Kasumi-1 (cell line): ENCODE results near the gene SLC9A6.
"Not testable (repeated sequence)": the region's sequence is repeated elsewhere in the genome, so short reads cannot be mapped to it uniquely, and the experiment has no call there.

Experiments used
- DNase-seq, 2 experiments: peaks; one replicate each; lab custom pipeline; 2025; lab: John Stamatoyannopoulos, UW

Gene SLC9A6

GRCh38 chrX:136029766-136030165 is 44.5 kb downstream of the SLC9A6 start:
- no peak for DNase-seq

- DNase-seq: no peak
Measured at GRCh38 chrX:136030303-136031191, 45.3 kb downstream of the SLC9A6 start.

GRCh38 chrX:136031626-136032025 is 46.4 kb downstream of the SLC9A6 start:
- DNase-seq: no peak

- no peak for DNase-seq
Measured at GRCh38 chrX:136032370-136032769, 47.1 kb downstream of the SLC9A6 start.

GRCh38 chrX:136034668-136035067 is 49.4 kb downstream of the SLC9A6 start:
- no peak for DNase-seq

DNA sequence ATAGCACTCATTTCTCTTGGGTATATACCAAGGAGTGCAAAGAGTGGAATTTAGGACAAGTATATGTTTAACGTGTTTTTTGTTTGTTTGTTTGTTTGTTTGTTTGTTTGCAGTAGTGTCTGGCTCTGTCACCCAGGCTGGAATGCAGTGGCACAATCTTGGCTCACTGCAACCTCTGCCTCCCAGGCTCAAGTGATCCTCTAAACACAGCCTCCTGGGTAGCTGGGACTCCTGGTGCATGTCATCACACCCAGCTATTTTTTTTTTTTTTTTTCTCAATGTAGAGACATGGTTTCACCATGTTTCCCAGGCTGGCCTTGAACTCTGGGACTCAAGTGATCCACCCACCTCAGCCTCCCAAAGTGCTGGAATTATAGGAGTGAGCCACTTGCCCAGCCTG is 50.4 kb downstream of the SLC9A6 start:
- DNase-seq: no peak

DNA sequence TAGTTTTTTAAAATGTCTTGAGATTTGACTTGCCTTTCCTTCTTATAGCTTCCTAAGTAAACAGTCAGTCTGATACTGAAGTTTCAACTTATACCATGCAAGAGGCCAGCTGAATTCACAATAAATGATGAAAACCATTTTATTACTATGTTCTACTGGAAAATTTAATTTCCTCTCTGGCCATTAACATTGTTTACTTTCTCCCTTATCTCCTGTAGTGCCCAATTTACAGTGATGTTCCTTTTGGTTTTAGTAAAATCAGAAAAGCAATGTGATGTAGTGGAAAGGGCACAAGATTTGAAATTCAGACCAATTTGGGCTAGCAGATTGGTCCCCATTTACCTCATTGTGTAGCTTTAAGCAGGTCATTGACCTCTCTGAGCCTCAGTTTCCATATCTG is 54.2 kb downstream of the SLC9A6 start:
- DNase-seq: no peak

- no peak for DNase-seq
Measured at GRCh38 chrX:136039968-136040367, 54.7 kb downstream of the SLC9A6 start.

DNA sequence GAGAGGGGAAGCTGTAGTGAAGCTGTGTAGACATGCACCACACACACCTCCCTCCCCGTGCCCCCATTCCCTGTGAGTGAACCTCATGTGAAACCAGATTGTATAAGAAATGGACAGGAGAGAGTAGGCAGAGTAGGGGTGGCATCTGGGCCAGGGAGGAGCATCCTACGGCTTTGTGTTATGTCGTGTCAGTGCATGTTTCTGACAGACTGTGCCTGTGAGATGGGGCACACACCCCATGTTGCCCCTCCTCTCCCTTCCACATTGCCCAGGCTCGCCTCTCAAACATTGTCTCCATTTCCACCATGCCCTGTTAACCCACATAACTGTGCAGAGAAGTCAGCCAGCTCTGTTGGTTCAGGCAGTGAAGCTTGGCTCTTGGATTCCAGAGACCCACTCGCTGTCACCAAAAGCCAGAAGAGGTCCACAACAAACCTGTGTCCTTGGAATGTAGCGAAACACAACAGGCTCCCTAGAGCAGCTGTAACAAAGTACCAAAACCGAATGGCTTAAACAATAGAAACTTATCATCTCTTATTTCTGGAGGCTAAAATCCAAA is 56.1 kb downstream of the SLC9A6 start:
- no peak for DNase-seq

DNA sequence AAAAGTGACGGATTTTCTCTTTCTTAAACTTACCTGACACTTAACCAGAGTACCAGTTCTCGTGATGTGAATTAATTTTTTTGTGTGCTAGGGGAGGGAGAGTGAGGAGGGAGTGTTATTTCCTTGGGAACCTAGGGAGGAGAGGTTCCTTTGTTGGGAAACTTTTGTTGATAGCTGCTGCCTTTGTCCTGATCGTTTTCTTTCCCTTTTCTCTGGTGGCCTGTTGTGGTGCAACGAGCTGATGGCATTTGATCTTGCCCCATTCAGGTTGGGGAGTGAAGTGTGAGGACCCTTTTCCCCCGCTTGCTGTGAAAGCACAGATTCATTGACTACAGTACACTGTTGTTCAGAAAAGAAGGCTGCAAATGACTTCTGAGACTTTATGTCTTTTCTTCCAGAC is 59.8 kb downstream of the SLC9A6 start:
- DNase-seq: no peak

- DNase-seq: no peak
Measured at GRCh38 chrX:136046295-136047015, 61.2 kb downstream of the SLC9A6 start.

DNA sequence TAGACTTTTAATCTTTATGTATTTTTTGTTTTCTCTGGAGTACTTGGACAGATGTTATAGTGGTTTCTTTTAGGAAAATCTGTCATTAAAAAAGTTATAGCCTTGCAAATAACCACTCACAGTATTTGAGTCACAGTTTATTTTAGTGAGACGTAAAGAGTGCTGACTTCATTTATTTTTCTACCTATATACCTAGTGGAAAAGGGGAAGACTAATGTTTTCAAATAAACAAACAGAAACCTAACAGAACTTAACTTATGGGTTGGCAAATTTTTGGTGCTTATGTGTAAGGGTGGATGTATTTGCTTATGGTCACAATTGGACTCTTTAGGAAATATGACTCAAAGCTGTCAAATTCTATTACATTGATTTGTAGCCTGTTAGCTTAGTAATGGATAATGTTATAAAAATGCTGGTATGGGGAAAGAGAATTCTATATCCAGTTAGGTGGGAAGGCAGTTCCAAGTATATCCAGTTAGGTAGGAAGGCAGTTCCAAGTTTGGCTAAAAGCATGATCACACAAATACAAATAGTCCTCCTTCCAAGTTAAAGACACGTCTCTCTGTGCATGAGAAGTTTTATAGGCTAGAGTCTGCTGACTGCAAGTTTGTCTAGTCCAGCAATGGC is 61.9 kb downstream of the SLC9A6 start:
- DNase-seq: no peak

GRCh38 chrX:136047969-136048368 is 62.7 kb downstream of the SLC9A6 start:
- no peak for DNase-seq

- no peak for DNase-seq
Measured at GRCh38 chrX:136048446-136048845, 63.2 kb downstream of the SLC9A6 start.

DNA sequence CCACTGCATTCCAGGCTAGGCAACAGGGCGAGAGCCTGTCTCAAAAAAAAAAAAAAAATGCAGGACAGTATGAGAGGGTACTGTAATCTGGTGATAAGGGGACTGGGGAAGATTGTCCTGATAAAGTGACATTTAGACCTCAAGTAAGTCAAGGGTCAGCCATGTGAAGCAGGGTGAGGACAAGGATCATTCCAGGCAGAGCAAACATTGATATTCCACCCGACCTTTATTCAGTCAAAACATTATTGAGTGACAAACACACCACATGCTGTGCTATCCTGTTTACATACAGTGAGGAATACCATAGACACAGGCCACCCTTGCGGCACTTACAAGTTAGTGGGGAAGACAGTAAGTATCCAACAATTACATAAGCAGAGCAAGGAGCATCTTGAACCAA is 64.4 kb downstream of the SLC9A6 start:
- no peak for DNase-seq

DNA sequence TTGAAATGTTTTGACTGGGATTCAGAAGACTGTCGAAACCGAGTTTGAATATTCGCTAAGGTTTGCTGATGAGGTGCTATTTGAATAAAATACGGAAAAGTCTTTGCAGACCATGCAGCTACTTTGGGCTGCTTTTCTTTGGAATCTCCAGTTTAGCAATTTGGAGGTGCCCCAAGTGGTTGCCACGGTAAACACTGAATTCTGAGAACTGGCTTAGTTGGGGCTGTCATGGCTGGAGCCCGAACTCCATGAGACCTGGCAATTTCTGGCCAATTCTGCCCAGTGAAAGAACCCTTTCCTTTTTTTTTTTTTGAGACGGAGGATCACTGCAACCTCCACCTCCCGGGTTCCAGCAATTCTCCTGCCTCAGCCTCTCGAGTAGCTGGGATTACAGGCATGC is 65.6 kb downstream of the SLC9A6 start:
- not testable (repeated sequence) for DNase-seq

GRCh38 chrX:136051611-136052010 is 66.4 kb downstream of the SLC9A6 start:
- DNase-seq: no peak

DNA sequence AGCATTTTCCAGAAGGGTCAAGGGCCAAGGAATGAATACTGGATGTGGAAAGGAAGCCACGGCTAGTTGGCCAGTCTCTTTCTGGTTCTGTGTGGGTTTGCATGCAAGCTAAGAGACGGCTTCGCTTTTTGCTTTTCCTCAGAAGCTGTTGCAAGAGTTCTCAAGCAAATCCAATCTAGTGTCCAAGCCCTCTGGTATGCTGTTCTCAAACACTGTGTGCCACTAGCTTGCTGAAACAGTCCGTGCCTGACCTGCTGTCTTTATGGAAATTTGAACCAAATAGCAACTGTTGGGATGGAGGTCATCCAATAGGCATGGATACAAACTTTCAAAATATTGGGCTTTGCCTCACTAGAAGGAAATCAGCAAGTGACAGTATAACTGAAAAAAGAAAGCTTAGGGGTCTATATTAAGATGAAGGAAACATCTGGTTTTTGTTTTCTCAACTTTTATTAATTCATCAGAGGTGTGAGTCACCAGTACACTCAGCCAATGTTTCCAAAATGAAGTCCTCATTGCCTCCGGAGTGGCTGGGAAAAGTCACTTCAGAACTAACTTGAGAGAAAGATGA is 70.5 kb downstream of the SLC9A6 start:
- no peak for DNase-seq

- no peak for DNase-seq
Measured at GRCh38 chrX:136057567-136057966, 72.3 kb downstream of the SLC9A6 start.

DNA sequence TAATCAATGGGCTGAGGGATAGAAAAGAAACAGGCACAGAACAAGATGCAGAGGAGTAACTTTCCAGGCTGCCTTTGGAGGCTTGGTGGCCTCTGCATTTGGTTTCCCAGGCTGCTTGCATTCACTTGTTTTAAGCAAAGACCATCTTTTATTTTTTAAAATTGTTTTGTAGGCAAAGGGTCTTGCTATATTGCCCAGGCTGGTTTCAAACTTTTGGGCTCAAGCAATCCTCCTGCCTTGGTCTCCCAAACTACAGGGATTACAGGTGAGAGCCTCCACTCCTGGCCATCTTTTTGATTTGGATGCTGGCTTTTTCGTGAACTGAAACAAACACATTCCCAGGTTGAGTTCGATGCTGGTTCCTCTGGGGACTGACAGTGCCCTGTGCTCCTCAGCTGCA is 74.1 kb downstream of the SLC9A6 start:
- no peak for DNase-seq

DNA sequence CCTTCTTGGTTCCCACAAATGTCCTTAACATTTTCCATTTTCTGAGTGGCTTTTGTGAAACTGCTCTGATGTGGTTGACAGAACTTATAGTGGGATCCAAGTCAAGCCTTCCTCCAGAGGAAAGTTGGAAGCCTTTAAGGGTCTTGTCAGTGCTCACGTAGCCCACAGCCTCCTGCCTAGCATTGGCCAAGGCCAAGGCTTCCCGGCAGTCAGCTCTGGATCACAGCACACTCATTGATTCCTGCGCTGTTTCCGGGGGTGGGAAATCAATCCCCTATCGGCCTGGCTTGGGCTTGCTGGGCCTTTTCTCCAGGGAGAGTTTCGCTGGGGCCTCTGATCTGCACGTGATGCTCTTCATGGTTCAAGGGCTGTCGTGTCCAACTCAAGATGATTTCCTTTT is 76.1 kb downstream of the SLC9A6 start:
- no peak for DNase-seq

GRCh38 chrX:136061696-136062095 is 76.5 kb downstream of the SLC9A6 start:
- no peak for DNase-seq
